ENCODE results near the gene ATP6V0A1.

Gene ATP6V0A1

DNA sequence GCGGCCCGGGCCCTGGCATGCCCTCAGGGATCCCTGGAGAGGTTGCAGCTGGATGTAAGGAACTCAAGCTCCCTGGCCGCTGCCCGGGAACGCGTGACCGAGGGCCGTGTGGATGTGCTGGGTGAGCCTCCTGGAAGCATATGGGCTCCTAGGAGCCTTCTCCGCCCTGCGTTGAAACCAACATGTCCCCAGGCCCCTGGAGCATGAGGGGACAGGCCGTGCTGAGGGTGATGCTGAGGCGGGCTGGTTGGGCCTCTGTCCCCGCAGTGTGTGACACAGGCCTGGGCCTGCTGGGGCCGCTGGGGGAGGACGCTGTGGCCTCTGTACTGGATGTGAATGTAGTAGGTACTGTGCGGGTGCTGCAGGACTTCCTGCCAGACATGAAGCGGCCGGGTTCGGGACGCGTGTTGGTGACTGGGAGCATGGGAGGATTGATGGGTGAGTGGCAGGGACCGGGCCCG lies 88.4 kb downstream of the ATP6V0A1 start:
- Histone ChIP-seq H2AFZ (ENCODE audit: low read length) (no peak overlapping the region), H3K4me1 (ENCODE audit: insufficient read depth, low read length, poor library complexity, severe bottlenecking) (no peaks in the 10 kb centered on the region), H3K79me2 (ENCODE audit: insufficient read depth, low read length) (no peaks in the 10 kb centered on the region; the same call in 1 of the 2 replicates), H3K27me3 (ENCODE audit: insufficient read depth, low read length, poor library complexity, severe bottlenecking) (no peaks in the 10 kb centered on the region), H3K9me2 (replicated peaks; ENCODE audit: low read depth, low read length) (no peaks in the 10 kb centered on the region), H3K9ac (ENCODE audit: low read depth, low read length, poor library complexity, severe bottlenecking) (no peak overlapping the region), H3F3A (ENCODE audit: low read depth) (no peaks in the 10 kb centered on the region), H3K4me2 (ENCODE audit: low read depth, low read length, poor library complexity, severe bottlenecking) (no peak overlapping the region), H3K36me3 (ENCODE audit: insufficient read depth, low read length) (no peaks in the 10 kb centered on the region; the same call in 1 of the 2 replicates), H4K20me1 (ENCODE audit: insufficient read depth, low read length, poor library complexity, severe bottlenecking) (peaks cover 3% of the 10 kb centered on the region), H3K9me3 (ENCODE audit: insufficient read depth, low read depth, low read length) (no peaks in the 10 kb centered on the region), H3K4me3 (ENCODE audit: low read length, poor library complexity, severe bottlenecking) (no peak overlapping the region)
- TF ChIP-seq, protein P1, sequence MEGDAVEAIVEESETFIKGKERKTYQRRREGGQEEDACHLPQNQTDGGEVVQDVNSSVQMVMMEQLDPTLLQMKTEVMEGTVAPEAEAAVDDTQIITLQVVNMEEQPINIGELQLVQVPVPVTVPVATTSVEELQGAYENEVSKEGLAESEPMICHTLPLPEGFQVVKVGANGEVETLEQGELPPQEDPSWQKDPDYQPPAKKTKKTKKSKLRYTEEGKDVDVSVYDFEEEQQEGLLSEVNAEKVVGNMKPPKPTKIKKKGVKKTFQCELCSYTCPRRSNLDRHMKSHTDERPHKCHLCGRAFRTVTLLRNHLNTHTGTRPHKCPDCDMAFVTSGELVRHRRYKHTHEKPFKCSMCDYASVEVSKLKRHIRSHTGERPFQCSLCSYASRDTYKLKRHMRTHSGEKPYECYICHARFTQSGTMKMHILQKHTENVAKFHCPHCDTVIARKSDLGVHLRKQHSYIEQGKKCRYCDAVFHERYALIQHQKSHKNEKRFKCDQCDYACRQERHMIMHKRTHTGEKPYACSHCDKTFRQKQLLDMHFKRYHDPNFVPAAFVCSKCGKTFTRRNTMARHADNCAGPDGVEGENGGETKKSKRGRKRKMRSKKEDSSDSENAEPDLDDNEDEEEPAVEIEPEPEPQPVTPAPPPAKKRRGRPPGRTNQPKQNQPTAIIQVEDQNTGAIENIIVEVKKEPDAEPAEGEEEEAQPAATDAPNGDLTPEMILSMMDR (conservative IDR thresholded peaks at IDR 0.05; ENCODE audit: low read length): no peak
- no peak for TF ChIP-seq EZH2phosphoT487 (IDR thresholded peaks at IDR 0.05; ENCODE audit: borderline replicate concordance)

DNA sequence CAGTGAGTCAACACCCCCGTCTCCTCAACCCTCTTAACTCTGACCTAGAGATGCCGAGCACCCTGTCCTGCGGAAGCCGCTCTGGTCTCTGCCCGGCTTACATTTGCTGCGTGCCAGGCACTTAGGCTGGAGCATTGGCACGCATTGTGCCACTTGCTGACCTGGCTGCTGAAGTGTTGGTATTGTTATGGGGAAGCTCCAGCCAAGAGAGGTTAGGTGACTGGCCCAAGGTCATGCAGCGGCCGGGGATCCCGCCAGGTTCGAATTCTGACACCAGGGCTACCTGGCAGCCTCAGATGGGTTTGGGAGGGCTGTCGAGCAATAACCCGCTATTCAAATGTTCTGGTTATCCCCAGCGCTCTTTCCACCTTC lies 89.0 kb downstream of the ATP6V0A1 start:
- Histone ChIP-seq H3K9ac (ENCODE audit: low read depth, low read length, poor library complexity, severe bottlenecking) (no peak overlapping the region), H3K4me3 (ENCODE audit: low read length, poor library complexity, severe bottlenecking) (no peak overlapping the region), H4K20me1 (ENCODE audit: insufficient read depth, low read length, poor library complexity, severe bottlenecking) (peaks cover 3% of the 10 kb centered on the region), H3K9me3 (ENCODE audit: insufficient read depth, low read depth, low read length) (no peaks in the 10 kb centered on the region), H3F3A (ENCODE audit: low read depth) (no peaks in the 10 kb centered on the region), H3K4me1 (ENCODE audit: insufficient read depth, low read length, poor library complexity, severe bottlenecking) (no peaks in the 10 kb centered on the region), H3K4me2 (ENCODE audit: low read depth, low read length, poor library complexity, severe bottlenecking) (no peak overlapping the region), H3K27me3 (ENCODE audit: insufficient read depth, low read length, poor library complexity, severe bottlenecking) (no peaks in the 10 kb centered on the region), H3K9me2 (replicated peaks; ENCODE audit: low read depth, low read length) (no peaks in the 10 kb centered on the region), H3K36me3 (ENCODE audit: insufficient read depth, low read length) (no peaks in the 10 kb centered on the region; the same call in 1 of the 2 replicates), H3K79me2 (ENCODE audit: insufficient read depth, low read length) (no peaks in the 10 kb centered on the region; the same call in 1 of the 2 replicates), H2AFZ (ENCODE audit: low read length) (no peak overlapping the region)
- no peak for TF ChIP-seq EZH2phosphoT487 (IDR thresholded peaks at IDR 0.05; ENCODE audit: borderline replicate concordance)
- TF ChIP-seq, protein P1 (conservative IDR thresholded peaks at IDR 0.05; ENCODE audit: low read length): no peak

DNA sequence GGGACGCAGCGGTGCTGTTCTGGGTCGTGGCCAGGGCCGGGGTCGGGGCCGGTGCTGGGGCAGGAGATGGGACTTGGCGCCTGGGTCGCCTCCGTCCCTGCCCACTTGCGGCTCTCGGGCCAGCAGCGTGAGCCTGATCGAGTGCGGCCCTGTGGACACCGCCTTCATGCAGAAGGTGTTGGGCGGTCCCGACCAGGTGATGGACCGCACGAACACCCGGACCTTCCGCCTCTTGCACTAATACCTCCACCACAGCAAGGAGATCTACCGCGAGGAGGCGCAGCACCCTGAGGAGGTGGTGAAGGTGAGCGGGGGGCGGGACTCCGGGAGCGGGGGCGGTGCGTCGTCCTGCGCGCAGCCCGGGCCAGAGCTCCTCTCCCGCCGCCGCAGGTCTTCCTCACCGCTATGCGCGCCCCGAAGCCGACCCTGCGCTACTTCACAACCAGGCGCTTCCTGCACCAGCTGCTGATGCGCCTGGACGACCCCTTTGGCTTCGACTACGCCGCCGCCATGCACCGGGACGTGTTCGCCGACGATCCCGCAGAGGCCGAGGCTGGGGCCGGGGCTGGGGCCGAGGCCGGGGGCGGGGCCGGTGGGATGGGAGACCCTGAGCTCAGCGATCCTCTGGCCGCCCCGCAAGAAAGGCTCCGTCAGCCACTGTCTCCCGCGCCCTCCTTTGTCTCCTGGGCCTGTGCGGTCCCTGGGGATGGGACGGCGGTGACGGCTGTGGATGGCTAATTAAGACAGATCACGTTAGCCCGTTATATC lies 89.6 kb downstream of the ATP6V0A1 start:
- Histone ChIP-seq H4K20me1 (ENCODE audit: insufficient read depth, low read length, poor library complexity, severe bottlenecking) (peaks cover 5% of the 10 kb centered on the region), H3K27me3 (ENCODE audit: insufficient read depth, low read length, poor library complexity, severe bottlenecking) (no peaks in the 10 kb centered on the region), H2AFZ (ENCODE audit: low read length) (no peak overlapping the region), H3K9ac (ENCODE audit: low read depth, low read length, poor library complexity, severe bottlenecking) (no peak overlapping the region), H3K4me3 (ENCODE audit: low read length, poor library complexity, severe bottlenecking) (no peak overlapping the region), H3K4me1 (ENCODE audit: insufficient read depth, low read length, poor library complexity, severe bottlenecking) (peaks cover 2% of the 10 kb centered on the region), H3K9me2 (replicated peaks; ENCODE audit: low read depth, low read length) (no peaks in the 10 kb centered on the region), H3K36me3 (ENCODE audit: insufficient read depth, low read length) (no peaks in the 10 kb centered on the region; the same call in 1 of the 2 replicates), H3K79me2 (ENCODE audit: insufficient read depth, low read length) (peaks cover 5% of the 10 kb centered on the region; the same call in 1 of the 2 replicates), H3F3A (ENCODE audit: low read depth) (no peaks in the 10 kb centered on the region), H3K4me2 (ENCODE audit: low read depth, low read length, poor library complexity, severe bottlenecking) (no peak overlapping the region), H3K9me3 (ENCODE audit: insufficient read depth, low read depth, low read length) (no peaks in the 10 kb centered on the region)
- TF ChIP-seq EZH2phosphoT487 (IDR thresholded peaks at IDR 0.05; ENCODE audit: borderline replicate concordance): no peak
- TF ChIP-seq, protein P1 (conservative IDR thresholded peaks at IDR 0.05; ENCODE audit: low read length): no peak
